Stimulated activated CD4-positive, alpha-beta T cell treated with anti-CD3 and anti-CD28 coated beads, Interleukin-4, amount 100 ng/mL, for 48 hours (primary cell): ENCODE measurements around the gene RPS6KA5.
"Not testable (repeated sequence)": the region's sequence is repeated elsewhere in the genome, so short reads cannot be mapped to it uniquely, and the experiment has no call there.

Experiments
- DNase-seq, 2 donors: peaks; one replicate each; pipeline ENCODE4 v3.0.0-alpha.2; 2020; ENCODE audit warnings: low read depth in 2 of 2

The RPS6KA5 gene

GRCh38 chr14:90985601-90986242 is 74.7 kb downstream of the RPS6KA5 start:
- DNase-seq: no peak

- DNase-seq: no peak
Observed at GRCh38 chr14:90983560-90983959, 76.9 kb downstream of the RPS6KA5 start.

GRCh38 chr14:90981636-90982035 is 78.8 kb downstream of the RPS6KA5 start:
- DNase-seq: no peak

DNA sequence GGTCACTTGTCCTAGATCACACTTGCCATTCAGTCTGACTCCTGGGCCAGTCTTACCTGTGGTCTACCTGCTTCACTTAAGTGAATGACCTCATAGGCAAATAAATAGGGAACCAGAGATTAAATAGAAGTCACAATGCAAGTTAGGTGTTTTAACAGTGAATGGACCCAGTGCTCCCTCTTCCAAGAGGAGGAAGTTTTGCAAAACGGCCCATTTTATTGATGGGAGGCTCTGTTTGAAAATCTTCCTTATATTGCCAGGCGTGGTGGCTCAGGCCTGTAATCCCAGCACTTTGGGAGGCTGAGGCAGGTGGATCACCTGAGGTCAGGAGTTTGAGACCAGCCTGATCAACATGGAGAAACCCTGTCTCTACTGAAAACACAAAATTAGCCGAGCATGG is 79.8 kb downstream of the RPS6KA5 start:
- not testable (repeated sequence) for DNase-seq

- DNase-seq: no peak
Observed at GRCh38 chr14:90979515-90979914, 80.9 kb downstream of the RPS6KA5 start.

DNA sequence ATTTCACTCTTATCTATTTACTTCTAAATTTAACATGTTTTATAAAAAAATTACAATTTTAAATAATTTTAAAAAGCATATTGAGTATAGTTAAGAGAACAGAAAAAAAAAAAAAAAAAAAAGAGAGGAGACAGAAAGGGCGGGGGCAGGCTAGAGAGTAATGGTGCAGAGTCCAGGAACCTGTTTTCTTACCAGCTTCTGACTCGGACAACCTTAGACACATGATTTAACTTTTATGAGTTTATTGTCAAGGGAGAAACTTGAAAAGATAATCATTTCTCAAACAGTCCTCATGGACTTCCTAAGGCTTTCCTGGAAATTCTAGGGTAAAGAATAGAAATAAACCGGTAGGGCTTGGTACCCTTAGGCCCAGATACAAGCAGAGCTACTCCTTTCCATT is 84.3 kb downstream of the RPS6KA5 start:
- no peak for DNase-seq

DNA sequence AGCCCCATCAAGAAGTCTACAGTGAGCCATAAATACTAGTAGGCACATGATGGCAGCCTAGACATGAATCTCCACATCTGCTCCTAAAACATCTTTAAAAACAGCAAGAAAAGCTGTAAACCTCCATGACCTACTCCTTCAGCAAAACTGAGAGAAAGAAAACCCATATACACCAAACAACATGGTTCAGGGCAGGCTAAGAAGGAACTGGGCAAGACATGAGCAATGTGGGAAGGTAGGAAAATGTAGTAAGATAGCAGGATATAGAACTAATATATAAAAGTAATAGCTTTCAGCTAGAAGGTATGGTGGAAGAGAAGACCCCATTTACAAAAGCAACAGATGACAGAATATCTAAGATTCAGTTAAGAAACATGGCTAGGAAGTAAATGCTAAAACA is 88.8 kb downstream of the RPS6KA5 start:
- DNase-seq: no peak

- no peak for DNase-seq
Observed at GRCh38 chr14:90970167-90970600, 90.3 kb downstream of the RPS6KA5 start.

- DNase-seq: no peak
Observed at GRCh38 chr14:90969531-90970166, 90.8 kb downstream of the RPS6KA5 start.

DNA sequence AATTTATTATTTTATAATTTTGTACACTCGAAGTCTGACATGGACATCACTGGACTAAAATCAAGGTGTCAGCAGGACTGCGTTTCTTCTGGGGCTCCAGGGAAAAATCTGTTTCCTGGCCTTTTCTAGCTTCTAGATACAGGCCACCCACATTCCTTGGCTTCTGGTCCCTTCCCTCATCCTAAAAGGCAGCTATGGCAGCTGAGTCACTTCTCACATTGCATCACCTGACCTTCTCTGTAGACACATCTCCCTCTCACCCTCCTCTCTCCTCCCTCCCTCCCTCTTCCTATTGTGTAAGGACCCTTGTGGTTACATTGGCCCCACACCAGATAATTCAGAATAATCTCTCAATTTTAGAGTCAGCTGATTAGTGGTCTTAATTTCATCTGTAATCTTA is 92.4 kb downstream of the RPS6KA5 start:
- DNase-seq: no peak

GRCh38 chr14:90966493-90966892 is 93.9 kb downstream of the RPS6KA5 start:
- DNase-seq: no peak

DNA sequence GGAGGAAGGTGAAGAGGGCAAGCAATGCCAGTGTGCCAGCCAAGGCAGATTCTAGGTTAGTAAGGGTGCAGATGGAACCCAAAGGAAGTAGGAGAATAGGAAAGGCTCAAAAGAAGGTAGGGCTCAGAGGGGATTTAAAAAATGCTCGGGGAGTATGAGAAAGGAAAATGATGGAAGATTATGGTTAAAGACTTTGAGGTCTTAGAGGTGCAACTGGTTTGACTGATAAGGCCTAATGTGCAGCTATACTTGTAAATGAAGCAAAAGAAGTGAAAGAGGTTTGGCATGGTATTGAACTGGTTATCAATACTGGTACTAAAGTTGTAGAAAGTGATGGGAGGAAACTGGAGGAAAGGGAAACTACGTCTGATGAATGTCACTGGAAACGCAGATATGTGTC is 94.7 kb downstream of the RPS6KA5 start:
- no peak for DNase-seq

- DNase-seq: no peak
Observed at GRCh38 chr14:90963343-90963742, 97.1 kb downstream of the RPS6KA5 start.

DNA sequence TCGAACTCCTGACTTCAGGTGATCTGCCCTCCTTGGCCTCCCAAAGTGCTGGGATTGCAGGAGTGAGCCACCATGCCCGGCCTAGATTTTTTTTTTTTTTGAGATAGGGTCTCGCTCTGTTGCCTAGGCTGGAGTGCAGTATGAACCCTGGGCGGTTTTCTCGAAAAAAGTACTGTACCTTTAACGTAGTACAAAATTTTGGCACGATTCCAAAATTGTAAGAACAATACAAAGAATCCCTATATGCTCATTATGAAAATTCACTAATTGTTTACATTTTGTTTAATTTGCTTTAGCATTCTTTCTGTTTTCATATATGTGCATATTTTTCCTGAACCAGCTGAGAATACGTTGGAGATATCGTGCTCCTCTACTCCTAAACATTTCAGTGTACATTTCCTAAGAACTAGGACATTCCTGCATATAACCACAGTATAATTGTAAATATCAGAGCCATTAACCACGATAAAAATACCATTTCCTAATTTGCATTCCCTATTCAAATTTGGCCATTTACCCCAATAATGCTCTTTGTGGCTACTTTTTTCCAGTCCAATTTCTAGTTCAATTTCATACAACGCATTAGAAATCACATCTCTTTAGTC is 97.8 kb downstream of the RPS6KA5 start:
- no peak for DNase-seq

DNA sequence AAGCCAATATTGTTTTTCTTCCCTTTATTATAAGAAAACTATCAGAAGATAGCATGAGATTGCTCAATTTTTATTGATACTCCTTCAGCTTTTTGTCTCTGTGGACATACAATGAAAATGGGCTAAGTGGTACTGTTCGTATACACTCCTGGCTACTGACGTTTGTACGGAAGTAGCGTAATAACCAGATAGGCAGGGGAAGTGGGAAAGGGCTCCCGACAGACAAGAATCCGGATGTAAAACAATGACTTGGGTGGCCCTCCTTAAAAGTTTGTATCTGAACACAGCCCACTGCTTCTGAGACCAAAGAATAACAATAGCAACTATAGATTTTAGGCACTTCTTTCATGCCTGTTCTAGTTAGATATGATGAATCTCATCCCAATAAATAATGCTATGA is 99.6 kb downstream of the RPS6KA5 start:
- DNase-seq: no peak

DNA sequence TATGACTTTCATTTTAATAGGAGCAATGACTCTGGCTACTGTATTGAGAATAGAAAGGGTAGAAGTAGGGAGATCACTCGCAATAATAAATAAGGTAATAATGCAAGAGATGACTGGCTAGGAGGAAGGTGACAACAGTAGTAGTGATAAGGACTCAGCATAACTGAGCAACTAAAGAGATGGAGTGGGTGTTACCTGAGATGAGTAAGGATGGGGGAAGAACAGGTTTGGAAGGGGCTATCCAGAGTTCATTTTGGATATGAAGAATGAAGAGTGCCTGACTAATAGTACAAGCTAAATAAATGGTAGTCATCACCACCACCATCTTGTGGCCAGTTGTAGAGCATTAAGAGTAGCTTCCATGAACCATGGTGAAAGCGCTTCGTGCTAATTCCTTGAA is 101.1 kb downstream of the RPS6KA5 start:
- no peak for DNase-seq

GRCh38 chr14:90956273-90956672 is 104.2 kb downstream of the RPS6KA5 start:
- DNase-seq: no peak

DNA sequence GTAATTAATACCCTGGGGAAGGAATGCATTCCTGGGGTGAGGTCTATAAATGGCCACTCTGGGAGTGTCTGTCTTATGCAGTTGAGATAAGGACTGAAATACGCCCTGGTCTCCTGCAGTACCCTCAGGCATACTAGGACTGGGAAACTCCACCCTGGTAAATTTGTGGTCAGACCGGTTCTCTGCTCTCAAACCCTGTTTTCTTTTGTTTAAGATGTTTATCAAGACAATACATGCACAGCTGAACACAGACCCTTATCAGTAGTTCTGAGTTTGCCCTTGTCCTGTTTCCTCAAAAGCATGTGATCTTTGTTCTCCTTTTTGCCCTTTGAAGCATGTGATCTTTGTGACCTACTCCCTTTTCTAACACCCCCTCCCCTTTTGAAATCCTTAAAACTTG is 106.8 kb downstream of the RPS6KA5 start:
- DNase-seq: not testable (repeated sequence)

GRCh38 chr14:90943367-90943766 is 117.1 kb downstream of the RPS6KA5 start:
- DNase-seq: no peak

DNA sequence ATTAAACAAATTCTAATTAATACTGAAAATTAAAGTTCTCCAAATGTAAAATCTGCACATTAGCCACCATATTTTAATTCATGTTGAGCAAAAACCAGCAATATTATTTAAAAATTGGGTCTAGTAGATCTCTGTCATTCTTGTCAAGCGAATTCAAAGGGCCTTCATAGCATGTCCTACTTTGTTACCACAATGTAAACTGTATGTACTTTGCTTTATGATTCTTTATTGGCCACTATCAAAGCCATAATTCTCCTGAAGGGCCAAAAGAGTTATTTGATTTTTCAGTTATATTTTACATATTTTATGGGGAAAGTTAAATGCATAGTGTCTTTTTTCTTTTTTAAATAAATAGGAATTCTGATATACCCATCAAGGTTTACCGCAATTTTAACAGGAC is 117.9 kb downstream of the RPS6KA5 start:
- no peak for DNase-seq

- no peak for DNase-seq
Observed at GRCh38 chr14:90941706-90942105, 118.7 kb downstream of the RPS6KA5 start.

- no peak for DNase-seq
Observed at GRCh38 chr14:90940318-90940962, 120.0 kb downstream of the RPS6KA5 start.
